DOHH2 (cell line): ENCODE results near the gene MAP6D1.

ENCODE experiments used
- H3F3A ChIP-seq: fragments of 200-600 bp; sonication (generic), shearing (Covaris generic); 2 replicates; pipeline ENCODE4 v1.6.0; 2016; ENCODE audit warnings: antibody characterized with exemption, mild to moderate bottlenecking; ENCODE audit not compliant: control insufficient read depth, insufficient read depth
- H3K27ac ChIP-seq: fragments of 200-600 bp; sonication (generic); 2 replicates; pipeline ENCODE4 v1.5.1; 2014; ENCODE audit warnings: low read depth, mild to moderate bottlenecking, low read length, moderate library complexity
- H3K27me3 ChIP-seq: fragments of 200-600 bp; sonication (generic); 2 replicates; pipeline ENCODE4 v1.6.1; 2014; ENCODE audit warnings: mild to moderate bottlenecking, low read length, mixed read lengths; ENCODE audit not compliant: control insufficient read depth
- H3K36me3 ChIP-seq: fragments of 200-600 bp; sonication (generic); 2 replicates; pipeline ENCODE4 v1.6.1; 2014; ENCODE audit warnings: mild to moderate bottlenecking, low read length, moderate library complexity, mixed read lengths; ENCODE audit not compliant: control insufficient read depth
- H3K4me1 ChIP-seq: fragments of 200-600 bp; sonication (generic); 2 replicates; pipeline ENCODE4 v1.6.1; 2014; ENCODE audit warnings: mild to moderate bottlenecking, low read length, mixed read lengths; ENCODE audit not compliant: control insufficient read depth
- H3K4me2 ChIP-seq: fragments of 200-600 bp; sonication (generic); 2 replicates; pipeline ENCODE4 v1.6.0; 2014; ENCODE audit warnings: mild to moderate bottlenecking, low read length, moderate library complexity
- H3K4me3 ChIP-seq: fragments of 200-600 bp; sonication (generic); 2 replicates; pipeline ENCODE4 v1.5.1; 2014; ENCODE audit warnings: mild to moderate bottlenecking, low read length, mixed read lengths
- H3K79me2 ChIP-seq: fragments of 200-600 bp; sonication (generic); 2 replicates; pipeline ENCODE4 v1.6.1; 2014; ENCODE audit warnings: mild to moderate bottlenecking, low read length, mixed read lengths; ENCODE audit not compliant: control insufficient read depth
- H3K9me2 ChIP-seq: fragments of 200-600 bp; sonication (generic); replicated peaks from 2 replicates; pipeline ENCODE4 v1.6.1; 2014; ENCODE audit warnings: mild to moderate bottlenecking, low read length, mixed read lengths; ENCODE audit not compliant: control insufficient read depth
- H3K9me3 ChIP-seq: fragments of 200-600 bp; sonication (generic); 2 replicates; pipeline ENCODE4 v1.6.1; 2014; ENCODE audit warnings: antibody characterized with exemption, low read length, mixed read lengths; ENCODE audit not compliant: control insufficient read depth, insufficient read depth
- H4K20me1 ChIP-seq: fragments of 200-600 bp; sonication (generic); 2 replicates; pipeline ENCODE4 v1.6.0; 2014; ENCODE audit warnings: low read depth, mild to moderate bottlenecking, antibody characterized with exemption, low read length, moderate library complexity; ENCODE audit not compliant: control insufficient read depth, insufficient read depth
- EZH2phosphoT487 ChIP-seq: fragments of 200-600 bp; sonication (generic); IDR thresholded peaks from 2 replicates; pipeline ENCODE4 v1.6.1; 2017; ENCODE audit warnings: borderline replicate concordance, mild to moderate bottlenecking, antibody characterized with exemption, low read length, moderate library complexity, mixed read lengths
- TF ChIP-seq, protein P1 (sequence below): fragments of 200-600 bp; sonication (generic); IDR thresholded peaks from one replicate; pipeline ENCODE4 v1.5.1; 2014; ENCODE audit warnings: antibody characterized with exemption, mild to moderate bottlenecking, low read depth, low read length; ENCODE audit not compliant: poor library complexity, severe bottlenecking

Gene MAP6D1

DNA sequence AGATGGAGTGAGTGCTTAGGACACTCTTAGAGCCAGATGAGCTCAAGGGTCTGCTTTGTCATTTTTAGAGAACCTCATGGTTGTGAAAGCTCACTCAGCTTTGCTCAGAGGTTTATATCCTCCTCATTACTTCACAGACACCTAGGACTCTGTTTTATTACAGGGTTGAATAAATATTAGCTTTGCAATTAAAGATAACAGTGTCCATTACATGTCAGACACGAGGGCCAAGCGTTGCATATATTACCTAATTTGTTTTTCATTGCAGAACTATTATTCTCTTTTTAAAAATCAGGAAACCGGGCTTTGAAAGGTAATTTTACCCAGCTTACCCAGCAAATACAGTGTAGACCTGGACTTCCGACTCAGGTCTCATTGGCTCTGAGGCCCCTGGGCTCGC is 16.1 kb downstream of the MAP6D1 start:
- Histone ChIP-seq H3K36me3 (peaks cover 79% of the 10 kb centered on the region), H3K79me2 (no peaks in the 10 kb centered on the region), H3K9me2 (no peaks in the 10 kb centered on the region), H3K27ac (no peak overlapping the region), H3K4me3 (no peak overlapping the region), H3K27me3 (no peaks in the 10 kb centered on the region), H3K9me3 (no peaks in the 10 kb centered on the region), H4K20me1 (no peaks in the 10 kb centered on the region), H3K4me1 (no peaks in the 10 kb centered on the region), H3F3A (no peaks in the 10 kb centered on the region), H3K4me2 (no peak overlapping the region)
- no peak for TF ChIP-seq EZH2phosphoT487
- TF ChIP-seq, protein P1, sequence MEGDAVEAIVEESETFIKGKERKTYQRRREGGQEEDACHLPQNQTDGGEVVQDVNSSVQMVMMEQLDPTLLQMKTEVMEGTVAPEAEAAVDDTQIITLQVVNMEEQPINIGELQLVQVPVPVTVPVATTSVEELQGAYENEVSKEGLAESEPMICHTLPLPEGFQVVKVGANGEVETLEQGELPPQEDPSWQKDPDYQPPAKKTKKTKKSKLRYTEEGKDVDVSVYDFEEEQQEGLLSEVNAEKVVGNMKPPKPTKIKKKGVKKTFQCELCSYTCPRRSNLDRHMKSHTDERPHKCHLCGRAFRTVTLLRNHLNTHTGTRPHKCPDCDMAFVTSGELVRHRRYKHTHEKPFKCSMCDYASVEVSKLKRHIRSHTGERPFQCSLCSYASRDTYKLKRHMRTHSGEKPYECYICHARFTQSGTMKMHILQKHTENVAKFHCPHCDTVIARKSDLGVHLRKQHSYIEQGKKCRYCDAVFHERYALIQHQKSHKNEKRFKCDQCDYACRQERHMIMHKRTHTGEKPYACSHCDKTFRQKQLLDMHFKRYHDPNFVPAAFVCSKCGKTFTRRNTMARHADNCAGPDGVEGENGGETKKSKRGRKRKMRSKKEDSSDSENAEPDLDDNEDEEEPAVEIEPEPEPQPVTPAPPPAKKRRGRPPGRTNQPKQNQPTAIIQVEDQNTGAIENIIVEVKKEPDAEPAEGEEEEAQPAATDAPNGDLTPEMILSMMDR, result no peak

DNA sequence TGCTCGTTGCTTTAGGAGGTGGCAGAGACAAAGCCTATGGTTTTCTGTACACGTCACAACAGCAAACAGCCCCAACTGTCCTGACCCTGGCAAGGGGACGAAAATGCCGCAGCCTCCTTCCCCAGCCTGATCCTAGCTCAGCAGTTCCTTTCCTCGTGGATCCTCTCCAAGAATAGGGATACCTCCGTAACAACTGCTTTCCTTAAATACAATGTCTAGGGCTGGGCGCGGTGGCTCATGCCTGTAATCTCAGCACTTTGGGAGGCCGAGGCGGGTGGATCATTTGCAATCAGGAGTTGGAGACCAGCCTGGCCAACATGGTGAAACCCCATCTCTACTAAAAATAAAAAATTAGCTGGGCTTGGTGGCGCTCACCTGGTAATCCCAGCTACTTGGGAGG is 17.0 kb downstream of the MAP6D1 start:
- Histone ChIP-seq H3K4me3 (no peak overlapping the region), H3K36me3 (peaks cover 88% of the 10 kb centered on the region), H3K4me2 (no peak overlapping the region), H3K27ac (no peak overlapping the region), H3K27me3 (no peaks in the 10 kb centered on the region), H3K9me2 (no peaks in the 10 kb centered on the region), H3F3A (no peaks in the 10 kb centered on the region), H4K20me1 (no peaks in the 10 kb centered on the region), H3K9me3 (no peaks in the 10 kb centered on the region), H3K79me2 (no peaks in the 10 kb centered on the region), H3K4me1 (no peaks in the 10 kb centered on the region)
- TF ChIP-seq EZH2phosphoT487, result no peak
- TF ChIP-seq, protein P1, result no peak

DNA sequence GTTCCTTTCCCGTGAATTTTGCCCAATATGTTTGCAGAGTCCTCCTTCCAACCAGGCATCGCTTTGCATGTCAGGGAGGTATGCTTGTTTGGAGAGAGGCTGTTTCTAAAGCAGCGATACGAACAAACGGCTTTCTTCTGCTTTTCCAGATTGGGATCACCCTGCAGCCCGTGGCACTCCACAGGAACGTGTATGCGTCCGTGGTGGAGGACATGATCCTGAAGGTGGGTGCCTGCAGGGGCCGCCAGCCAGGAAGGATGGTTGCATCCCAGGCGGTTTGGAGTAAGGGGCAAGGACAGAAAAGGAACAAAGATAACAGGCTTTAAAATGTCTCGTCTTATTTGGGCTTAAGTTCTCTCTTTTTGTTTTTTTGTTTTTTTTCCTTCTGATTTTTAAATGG is 17.5 kb downstream of the MAP6D1 start:
- no peaks in the 10 kb centered on the region for H3K79me2 ChIP-seq
- H3K9me2 ChIP-seq, result no peaks in the 10 kb centered on the region
- H3K27me3 ChIP-seq, result no peaks in the 10 kb centered on the region
- H3F3A ChIP-seq, result no peaks in the 10 kb centered on the region
- H3K27ac ChIP-seq, result no peak overlapping the region
- no peak overlapping the region for H3K4me2 ChIP-seq
- no peaks in the 10 kb centered on the region for H4K20me1 ChIP-seq
- TF ChIP-seq EZH2phosphoT487, result no peak
- TF ChIP-seq, protein P1, result no peak
- H3K9me3 ChIP-seq, result no peaks in the 10 kb centered on the region
- no peaks in the 10 kb centered on the region for H3K4me1 ChIP-seq
- peaks cover 90% of the 10 kb centered on the region for H3K36me3 ChIP-seq
- H3K4me3 ChIP-seq, result no peak overlapping the region

DNA sequence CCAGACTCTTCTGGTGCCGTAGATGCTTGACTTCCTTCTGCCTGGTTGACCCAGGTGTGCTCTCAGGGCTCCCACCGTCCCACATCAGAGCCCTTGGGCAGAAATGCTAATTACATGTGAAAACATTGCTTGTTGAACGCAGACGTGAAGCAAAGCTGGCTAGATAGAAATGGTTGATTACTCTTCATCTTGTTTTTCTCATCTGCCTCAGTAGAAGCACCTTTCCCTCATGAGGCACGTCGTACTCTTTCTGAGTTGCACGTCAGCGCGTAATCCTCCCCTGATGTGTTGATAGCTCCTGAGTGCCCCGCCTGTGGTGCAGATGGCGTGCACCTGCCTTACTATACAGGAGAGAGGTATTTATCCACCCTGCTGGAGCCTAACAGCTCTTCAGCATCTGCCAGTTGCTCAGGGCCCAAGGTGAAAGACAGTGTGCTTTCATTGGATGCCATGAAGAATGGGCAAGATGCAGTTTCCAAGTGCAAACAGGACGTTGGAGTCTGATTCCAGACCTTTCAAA is 18.1 kb downstream of the MAP6D1 start:
- Histone ChIP-seq H3K4me2 (no peak overlapping the region), H4K20me1 (no peaks in the 10 kb centered on the region), H3K4me3 (no peak overlapping the region), H3K9me3 (no peaks in the 10 kb centered on the region), H3K4me1 (no peaks in the 10 kb centered on the region), H3K27me3 (no peaks in the 10 kb centered on the region), H3K27ac (no peak overlapping the region), H3K9me2 (no peaks in the 10 kb centered on the region), H3F3A (no peaks in the 10 kb centered on the region), H3K79me2 (no peaks in the 10 kb centered on the region), H3K36me3 (peaks cover 91% of the 10 kb centered on the region)
- TF ChIP-seq, protein P1, result no peak
- TF ChIP-seq EZH2phosphoT487, result no peak
